Esophagus squamous epithelium (tissue), 4 donors: ENCODE data around the gene ANKRD29.

ENCODE experiments used
- CTCF ChIP-seq, 6 experiments: fragments of 450-650 bp in 4 of 6; fragments of 200-600 bp in 2 of 6; sonication (generic) in 2 of 6; IDR thresholded peaks; one replicate each; pipeline ENCODE4 v1.5.1; 2016 to 2019; ENCODE audit warnings: antibody characterized with exemption in 6 of 6, mild to moderate bottlenecking in 4 of 6, moderate library complexity in 4 of 6
- POLR2A ChIP-seq, 4 donors: fragments of 450-650 bp; IDR thresholded peaks; one replicate each; pipeline ENCODE4 v1.6.1; 2017; ENCODE audit warnings: antibody characterized with exemption in 4 of 4, mild to moderate bottlenecking in 4 of 4, moderate library complexity in 3 of 4

- TF ChIP-seq CTCF (IDR thresholded peaks at IDR 0.05) = no peak
- no peak for TF ChIP-seq POLR2A (IDR thresholded peaks at IDR 0.05)
Measured at GRCh38 chr18:23646282-23646681, 16.4 kb downstream of the ANKRD29 start.
